Central memory CD8-positive, alpha-beta T cell (primary cell): ENCODE results near the gene DNASE2B.
A peak's percentile ranks its signal among the peaks of the same experiment; 100 is the strongest.
"Not testable (repeated sequence)": the region's sequence is repeated elsewhere in the genome, so short reads cannot be mapped to it uniquely, and the experiment has no call there.

ENCODE experiments used
- ATAC-seq: fragments of 150-1000 bp; cut with Tn5 transposase; replicated peaks from 2 replicates; pipeline ENCODE4 v1.10.0; 2022; ENCODE audit warnings: mild to moderate bottlenecking, moderate FRiP score, moderate number of reproducible peaks; ENCODE audit not compliant: poor library complexity, severe bottlenecking; ENCODE audit errors: extremely low read depth
- DNase-seq, 2 donors: peaks; one replicate each; pipeline ENCODE4 v3.0.0; 2021; ENCODE audit warnings: low spot score in 2 of 2
- H3K27ac Mint-ChIP-seq: one replicate; pipeline ENCODE4 v1.8.0; 2022; ENCODE audit warnings: low read depth, mild to moderate bottlenecking, moderate library complexity, mixed read lengths
- H3K27me3 Mint-ChIP-seq: one replicate; pipeline ENCODE4 v1.8.0; 2022; ENCODE audit warnings: mixed read lengths
- H3K36me3 Mint-ChIP-seq: one replicate; pipeline ENCODE4 v1.8.0; 2022; ENCODE audit warnings: mild to moderate bottlenecking, moderate library complexity, mixed read lengths; ENCODE audit not compliant: insufficient read depth
- H3K4me1 Mint-ChIP-seq: one replicate; pipeline ENCODE4 v1.8.0; 2022; ENCODE audit warnings: mixed read lengths
- H3K4me3 Mint-ChIP-seq: one replicate; pipeline ENCODE4 v1.8.0; 2022; ENCODE audit warnings: mild to moderate bottlenecking, moderate library complexity, mixed read lengths
- H3K9me3 Mint-ChIP-seq: one replicate; pipeline ENCODE4 v1.8.0; 2022; ENCODE audit warnings: mixed read lengths

Gene DNASE2B

GRCh38 chr1:84429231-84429630 is 30.9 kb downstream of the DNASE2B start:
- H3K9me3 Mint-ChIP-seq, result no peaks in the 10 kb centered on the region
- H3K27ac Mint-ChIP-seq, result no peak overlapping the region
- H3K4me3 Mint-ChIP-seq, result no peak overlapping the region
- no peaks in the 10 kb centered on the region for H3K27me3 Mint-ChIP-seq
- DNase-seq (no peak), ATAC-seq (no peak)
- H3K4me1 Mint-ChIP-seq, result no peaks in the 10 kb centered on the region
- H3K36me3 Mint-ChIP-seq, result no peaks in the 10 kb centered on the region

GRCh38 chr1:84430546-84430945 is 32.3 kb downstream of the DNASE2B start:
- no peak overlapping the region for H3K27ac Mint-ChIP-seq
- H3K4me3 Mint-ChIP-seq, result no peak overlapping the region
- no peaks in the 10 kb centered on the region for H3K4me1 Mint-ChIP-seq
- H3K9me3 Mint-ChIP-seq, result no peaks in the 10 kb centered on the region
- H3K27me3 Mint-ChIP-seq, result no peaks in the 10 kb centered on the region
- ATAC-seq, result no peak
- no peak for DNase-seq
- no peaks in the 10 kb centered on the region for H3K36me3 Mint-ChIP-seq

DNA sequence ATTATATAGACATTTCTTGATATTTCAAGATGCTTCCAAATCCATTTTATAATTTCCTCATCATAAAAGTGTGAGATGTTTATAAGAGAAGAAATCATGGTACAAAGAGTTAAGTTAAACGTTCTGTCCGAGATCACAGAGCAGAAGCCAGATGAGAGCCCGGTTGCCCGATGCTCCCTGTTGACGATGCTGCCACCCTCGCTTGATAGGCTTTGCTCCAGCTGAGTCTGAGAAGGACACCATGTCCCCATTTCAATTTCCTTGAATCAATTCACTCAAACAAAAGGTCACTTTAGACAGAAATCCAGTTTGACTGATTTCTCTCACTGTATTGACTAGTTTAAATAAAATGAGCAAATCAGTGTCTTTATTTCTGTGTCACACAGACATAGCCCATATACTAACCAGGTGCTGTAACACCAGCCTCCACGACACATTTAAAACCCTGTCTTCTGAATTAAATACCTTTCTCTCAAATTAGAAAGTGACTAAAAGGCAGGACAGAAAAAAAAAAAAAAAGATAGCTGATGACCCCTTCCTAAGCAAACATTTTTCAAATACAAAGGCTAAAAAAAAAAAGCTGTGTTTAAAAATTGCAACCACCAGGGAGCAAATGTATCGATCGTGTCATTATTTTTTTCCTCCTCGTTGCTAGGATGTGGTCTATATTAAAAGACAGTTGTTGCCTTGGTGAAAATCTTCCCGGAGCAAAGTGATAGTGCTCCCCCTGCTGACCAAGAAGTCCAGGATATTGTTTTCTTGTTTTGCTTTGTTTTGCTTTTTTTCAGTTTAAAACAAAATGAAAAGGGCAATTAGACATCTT is 35.2 kb downstream of the DNASE2B start:
- no peak overlapping the region for H3K27ac Mint-ChIP-seq
- H3K4me3 Mint-ChIP-seq, result peak overlapping the region; percentile 27
- H3K36me3 Mint-ChIP-seq, result peaks cover 1% of the 10 kb centered on the region
- H3K4me1 Mint-ChIP-seq, result no peaks in the 10 kb centered on the region
- DNase-seq (peak in 1 of 2 donors; percentile 47), ATAC-seq (peak; percentile 83)
- no peaks in the 10 kb centered on the region for H3K9me3 Mint-ChIP-seq
- H3K27me3 Mint-ChIP-seq, result no peaks in the 10 kb centered on the region

DNA sequence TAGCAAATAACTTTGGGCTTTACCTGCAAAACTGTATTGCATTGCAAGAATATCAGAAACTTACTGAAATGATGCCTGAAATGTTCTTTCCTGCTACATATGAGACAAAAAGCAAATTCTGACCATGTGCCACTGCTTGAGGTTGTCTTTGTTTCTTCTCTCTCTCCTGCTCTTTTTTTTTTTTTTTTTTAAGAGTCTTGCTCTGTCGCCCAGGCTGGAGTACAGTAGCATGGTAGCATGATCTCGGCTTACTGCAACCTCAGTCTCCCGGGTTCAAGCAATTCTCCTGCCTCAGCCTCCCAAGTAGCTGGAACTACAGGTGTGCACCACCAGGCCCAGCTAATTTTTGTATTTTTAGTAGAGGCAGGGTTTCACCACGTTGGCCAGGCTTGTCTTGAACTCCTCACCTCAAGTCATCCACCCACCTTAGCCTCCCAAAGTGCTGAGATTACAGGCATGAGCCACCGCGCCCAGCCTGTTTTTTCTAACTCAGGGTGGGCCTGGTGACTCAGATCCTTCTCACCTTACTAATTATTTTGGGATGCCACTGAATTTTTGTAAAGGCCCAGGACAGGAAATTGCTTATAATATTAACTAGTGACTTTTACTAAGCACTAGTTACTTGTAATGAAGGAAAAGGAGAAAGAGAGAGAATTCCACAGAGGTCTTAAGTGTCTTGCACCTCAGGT is 35.9 kb downstream of the DNASE2B start:
- ATAC-seq (no peak), DNase-seq (no peak)
- Mint-ChIP-seq H3K9me3 (no peaks in the 10 kb centered on the region), H3K36me3 (peaks cover 1% of the 10 kb centered on the region), H3K4me3 (peak overlapping the region; percentile 27), H3K4me1 (no peaks in the 10 kb centered on the region), H3K27ac (no peak overlapping the region), H3K27me3 (no peaks in the 10 kb centered on the region)

- H3K36me3 Mint-ChIP-seq, result peaks cover 1% of the 10 kb centered on the region
- H3K9me3 Mint-ChIP-seq, result no peaks in the 10 kb centered on the region
- ATAC-seq (peak; percentile 50), DNase-seq (no peak)
- no peaks in the 10 kb centered on the region for H3K4me1 Mint-ChIP-seq
- no peak overlapping the region for H3K27ac Mint-ChIP-seq
- no peaks in the 10 kb centered on the region for H3K27me3 Mint-ChIP-seq
- no peak overlapping the region for H3K4me3 Mint-ChIP-seq
These were observed 36.7 kb downstream of the DNASE2B start for GRCh38 chr1:84434801-84435549.

DNA sequence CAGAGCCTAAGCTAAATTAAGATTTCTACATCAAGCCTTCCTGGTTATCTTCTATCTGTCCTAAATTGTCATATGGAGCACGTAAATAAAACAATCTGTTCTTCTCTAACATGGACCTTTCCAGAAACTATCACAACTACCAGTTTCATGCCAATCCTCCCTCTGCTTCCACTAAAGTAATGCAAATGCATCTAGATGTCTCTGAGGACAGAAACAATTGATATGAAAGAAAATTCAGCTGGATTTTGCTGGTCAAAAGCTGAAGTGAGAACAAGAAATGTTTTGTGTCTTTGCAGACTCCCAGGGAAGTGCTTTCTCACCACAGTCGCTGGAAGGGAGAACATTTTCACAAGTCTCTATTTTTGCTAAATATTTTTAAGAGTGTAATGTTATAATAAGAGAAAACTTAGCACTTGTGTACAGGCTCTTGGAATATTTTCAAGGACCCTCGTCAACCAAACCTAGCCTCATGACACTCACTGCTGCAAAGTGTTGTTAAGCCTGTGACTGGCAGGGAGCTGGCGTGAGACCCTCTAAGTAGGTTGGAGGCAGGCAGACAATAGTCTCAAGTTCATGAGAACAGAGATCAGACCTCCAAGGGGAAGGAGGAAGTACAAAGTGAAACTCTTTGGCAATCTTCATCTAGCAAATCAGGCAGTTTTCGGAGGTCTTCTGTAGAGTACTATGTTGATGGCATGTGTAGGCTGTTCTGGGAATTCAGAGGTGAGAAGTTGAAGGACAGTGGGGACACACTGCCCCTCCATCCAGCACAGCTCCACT is 38.8 kb downstream of the DNASE2B start:
- no peak for ATAC-seq
- no peaks in the 10 kb centered on the region for H3K27me3 Mint-ChIP-seq
- no peak overlapping the region for H3K4me3 Mint-ChIP-seq
- H3K36me3 Mint-ChIP-seq, result peaks cover 1% of the 10 kb centered on the region
- no peaks in the 10 kb centered on the region for H3K9me3 Mint-ChIP-seq
- DNase-seq, result no peak
- H3K4me1 Mint-ChIP-seq, result no peaks in the 10 kb centered on the region
- peak overlapping the region; percentile 30 for H3K27ac Mint-ChIP-seq

- no peak overlapping the region for H3K27ac Mint-ChIP-seq
These were observed 44.0 kb downstream of the DNASE2B start for GRCh38 chr1:84442256-84442655.

DNA sequence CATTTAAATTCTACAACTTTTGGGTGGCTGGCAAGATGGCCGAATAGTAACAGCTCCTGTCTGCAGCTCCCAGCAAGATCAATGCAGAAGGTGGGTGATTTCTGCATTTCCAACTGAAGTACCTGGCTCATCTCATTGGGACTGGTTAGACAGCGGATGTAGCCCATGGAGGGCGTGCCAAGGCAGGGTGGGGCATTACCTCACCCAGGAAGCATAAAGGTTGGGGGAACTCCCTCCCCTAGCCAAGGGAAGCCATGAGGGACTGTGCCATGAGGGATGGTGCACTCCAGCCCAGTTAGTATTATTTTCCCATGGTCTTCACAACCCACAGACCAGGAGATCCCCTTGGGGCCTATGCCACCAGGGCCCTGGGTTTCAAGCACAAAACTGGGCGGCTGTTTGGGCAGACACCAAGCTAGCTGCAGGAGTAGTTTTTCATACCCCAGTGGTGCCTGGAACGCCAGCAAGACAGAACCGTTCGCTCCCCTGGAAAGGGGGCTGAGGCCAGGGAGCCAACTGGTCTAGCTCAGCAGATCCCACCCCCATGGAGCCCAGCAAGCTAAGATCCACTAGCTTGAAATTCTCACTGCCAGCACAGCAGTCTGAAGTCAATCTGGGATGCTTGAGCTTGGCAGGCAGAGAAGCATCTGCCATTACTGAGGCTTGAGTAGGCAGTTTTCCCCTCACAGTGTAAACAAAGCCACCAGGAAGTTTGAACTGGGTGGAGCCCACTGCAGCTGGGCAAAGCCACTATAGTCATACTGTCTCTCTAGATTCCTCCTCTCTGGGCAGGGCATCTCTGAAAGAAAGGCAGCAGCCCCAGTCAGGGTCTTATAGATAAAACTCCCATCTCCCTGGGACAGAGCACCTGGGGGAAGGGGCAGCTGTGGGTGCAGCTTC is 44.7 kb downstream of the DNASE2B start:
- H3K36me3 Mint-ChIP-seq, H3K27ac Mint-ChIP-seq, DNase-seq, H3K9me3 Mint-ChIP-seq, H3K4me3 Mint-ChIP-seq, H3K4me1 Mint-ChIP-seq: not testable (repeated sequence)
- peaks cover 37% of the 10 kb centered on the region for H3K27me3 Mint-ChIP-seq
- ATAC-seq, result peak; percentile 43

More at GRCh38 chr1:84442256-84442655, 44.0 kb downstream of the DNASE2B start:
- ATAC-seq (peak; percentile 97), DNase-seq (no peak)
- peaks cover 30% of the 10 kb centered on the region for H3K27me3 Mint-ChIP-seq
- H3K4me3 Mint-ChIP-seq, result peak overlapping the region; percentile 8
- H3K9me3 Mint-ChIP-seq, result no peaks in the 10 kb centered on the region
- H3K36me3 Mint-ChIP-seq, result peaks cover 1% of the 10 kb centered on the region
- H3K4me1 Mint-ChIP-seq, result peaks cover 5% of the 10 kb centered on the region

DNA sequence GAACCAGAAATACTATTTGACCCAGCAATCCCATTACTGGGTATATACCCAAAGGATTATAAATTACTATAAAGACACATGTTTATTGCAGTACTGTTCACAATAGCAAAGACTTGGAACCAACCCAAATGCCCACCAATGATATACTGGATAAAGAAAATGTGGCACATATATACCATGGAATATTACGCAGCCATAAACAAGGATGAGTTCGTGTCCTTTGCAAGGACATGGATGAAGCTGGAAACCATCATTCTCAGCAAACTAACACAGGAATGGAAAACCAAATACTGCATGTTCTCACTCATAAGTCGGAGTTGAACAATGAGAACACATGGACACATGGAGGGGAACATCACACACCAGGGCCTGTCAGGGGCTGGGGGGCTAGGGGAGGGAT is 50.4 kb downstream of the DNASE2B start:
- H3K27me3 Mint-ChIP-seq, result peaks cover 52% of the 10 kb centered on the region
- not testable (repeated sequence) for DNase-seq, H3K36me3 Mint-ChIP-seq, H3K4me1 Mint-ChIP-seq, H3K9me3 Mint-ChIP-seq, H3K4me3 Mint-ChIP-seq, H3K27ac Mint-ChIP-seq, ATAC-seq

GRCh38 chr1:84450910-84451309 is 52.6 kb downstream of the DNASE2B start:
- H3K27me3 Mint-ChIP-seq, result peaks cover 48% of the 10 kb centered on the region

GRCh38 chr1:84452436-84452835 is 54.2 kb downstream of the DNASE2B start:
- ATAC-seq (no peak), DNase-seq (no peak)
- Mint-ChIP-seq H3K27me3 (peaks cover 48% of the 10 kb centered on the region), H3K36me3 (no peaks in the 10 kb centered on the region), H3K27ac (no peak overlapping the region), H3K4me1 (no peaks in the 10 kb centered on the region), H3K9me3 (no peaks in the 10 kb centered on the region), H3K4me3 (no peak overlapping the region)

More at GRCh38 chr1:84450910-84451309, 52.6 kb downstream of the DNASE2B start:
- Mint-ChIP-seq H3K4me1 (no peaks in the 10 kb centered on the region), H3K36me3 (no peaks in the 10 kb centered on the region), H3K27ac (no peak overlapping the region), H3K9me3 (no peaks in the 10 kb centered on the region), H3K4me3 (no peak overlapping the region)
- DNase-seq, result no peak
- no peak for ATAC-seq
